GM20000 (cell line): ENCODE measurements around the gene AMOTL2.

Experiments used
- DNase-seq: peaks from one replicate; pipeline ENCODE4 v3.0.0; 2012; ENCODE audit warnings: low spot score
- TF ChIP-seq, protein P1 (sequence below): IDR thresholded peaks from 2 replicates; pipeline ENCODE4 v1.5.1; 2012; ENCODE audit warnings: mild to moderate bottlenecking, control low read depth; ENCODE audit errors: extremely low read depth, missing control alignments

The AMOTL2 gene

DNA sequence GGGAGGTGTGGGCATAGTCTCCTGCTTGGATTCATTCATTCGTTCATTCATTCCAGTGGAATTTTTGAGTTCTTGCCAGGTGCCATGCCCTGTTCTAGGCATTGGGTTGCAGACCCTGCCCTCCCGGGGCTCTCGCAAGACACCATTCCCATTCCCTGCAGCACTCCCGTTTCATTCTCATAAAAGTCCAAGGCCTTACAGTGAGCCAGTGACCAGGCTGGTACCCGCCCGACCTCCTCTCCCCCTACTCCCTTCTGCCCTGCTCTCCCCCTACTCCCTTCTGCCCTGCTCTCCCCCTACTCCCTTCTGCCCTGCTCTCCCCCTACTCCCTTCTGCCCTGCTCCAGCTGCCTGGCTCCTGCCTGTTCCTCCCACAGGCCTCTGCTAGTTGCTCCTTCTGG lies 41.9 kb downstream of the AMOTL2 start:
- DNase-seq, result no peak

GRCh38 chr3:134331811-134332199 lies 42.4 kb downstream of the AMOTL2 start:
- TF ChIP-seq, protein P1, sequence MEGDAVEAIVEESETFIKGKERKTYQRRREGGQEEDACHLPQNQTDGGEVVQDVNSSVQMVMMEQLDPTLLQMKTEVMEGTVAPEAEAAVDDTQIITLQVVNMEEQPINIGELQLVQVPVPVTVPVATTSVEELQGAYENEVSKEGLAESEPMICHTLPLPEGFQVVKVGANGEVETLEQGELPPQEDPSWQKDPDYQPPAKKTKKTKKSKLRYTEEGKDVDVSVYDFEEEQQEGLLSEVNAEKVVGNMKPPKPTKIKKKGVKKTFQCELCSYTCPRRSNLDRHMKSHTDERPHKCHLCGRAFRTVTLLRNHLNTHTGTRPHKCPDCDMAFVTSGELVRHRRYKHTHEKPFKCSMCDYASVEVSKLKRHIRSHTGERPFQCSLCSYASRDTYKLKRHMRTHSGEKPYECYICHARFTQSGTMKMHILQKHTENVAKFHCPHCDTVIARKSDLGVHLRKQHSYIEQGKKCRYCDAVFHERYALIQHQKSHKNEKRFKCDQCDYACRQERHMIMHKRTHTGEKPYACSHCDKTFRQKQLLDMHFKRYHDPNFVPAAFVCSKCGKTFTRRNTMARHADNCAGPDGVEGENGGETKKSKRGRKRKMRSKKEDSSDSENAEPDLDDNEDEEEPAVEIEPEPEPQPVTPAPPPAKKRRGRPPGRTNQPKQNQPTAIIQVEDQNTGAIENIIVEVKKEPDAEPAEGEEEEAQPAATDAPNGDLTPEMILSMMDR, result no peak
- no peak for DNase-seq

More for the DNA sequence above, 41.9 kb downstream of the AMOTL2 start:
- TF ChIP-seq, protein P1, result no peak

DNA sequence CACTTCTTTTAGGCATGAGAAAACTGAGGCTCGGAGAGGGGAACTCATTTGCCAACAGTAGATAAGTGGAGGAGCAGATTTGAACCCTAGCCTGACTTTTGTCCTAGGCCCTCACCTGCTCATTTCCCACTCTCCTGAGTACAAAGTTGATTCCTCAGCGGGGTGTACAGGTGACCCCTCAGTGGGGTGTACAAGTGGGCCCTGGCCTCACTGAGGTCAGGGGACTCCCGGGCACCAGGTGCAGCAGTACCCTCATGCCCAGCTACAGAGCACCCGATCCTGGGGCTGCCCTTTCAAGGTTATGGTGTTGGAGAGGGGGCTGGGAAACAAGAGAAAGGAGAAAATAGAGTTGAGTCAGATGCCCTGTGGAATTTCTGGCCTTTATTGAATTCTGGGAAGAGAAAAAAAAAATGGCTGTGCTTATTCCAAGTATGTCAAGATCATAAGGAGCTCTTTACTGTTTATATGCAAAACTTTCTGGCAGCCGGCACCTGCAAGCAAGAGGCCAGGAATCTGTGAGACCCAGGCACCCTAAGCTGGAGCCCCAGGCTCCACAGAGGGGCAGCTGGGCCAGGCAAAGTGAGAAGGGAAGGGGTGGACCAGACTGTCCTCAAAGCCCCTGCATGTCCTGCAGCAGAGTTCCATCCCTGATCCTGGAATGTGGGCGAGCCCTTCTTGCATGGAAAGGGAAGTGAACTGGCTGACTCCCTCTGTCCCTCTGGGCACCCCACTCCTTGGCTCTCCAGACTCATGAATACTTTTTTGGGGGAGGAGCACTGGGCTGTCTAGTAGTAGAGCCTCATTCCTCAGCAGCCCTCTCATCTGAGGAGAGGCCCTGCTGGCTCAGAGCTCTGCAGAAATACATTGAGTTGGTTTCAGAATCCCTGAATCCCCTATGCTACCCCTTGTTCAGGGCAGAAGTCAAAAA lies 43.1 kb downstream of the AMOTL2 start:
- no peak for DNase-seq
- TF ChIP-seq, protein P1, result no peak

GRCh38 chr3:134328846-134329245 lies 45.4 kb downstream of the AMOTL2 start:
- TF ChIP-seq, protein P1, result no peak
- DNase-seq, result no peak

DNA sequence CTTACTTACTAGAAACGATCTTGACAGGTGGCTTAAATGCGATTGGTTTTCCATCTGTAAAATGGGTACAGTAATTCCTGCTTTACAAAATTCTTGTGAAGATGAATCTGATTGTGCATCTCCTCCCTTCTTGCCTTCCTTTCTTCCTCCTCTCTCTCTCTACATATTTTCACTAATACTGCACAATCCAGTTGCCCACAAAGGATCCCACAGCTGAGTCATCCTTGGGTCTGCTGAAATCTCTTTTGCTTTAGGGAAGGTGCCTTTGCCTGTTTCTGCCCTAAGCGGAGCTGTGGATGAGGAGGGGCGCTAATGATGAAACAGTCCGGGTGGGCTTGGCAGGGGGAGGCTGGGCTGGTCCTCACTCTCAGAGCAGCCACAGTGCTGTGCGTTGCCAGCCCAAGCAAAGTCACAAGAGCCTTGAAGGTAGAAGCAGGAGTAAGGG lies 46.1 kb downstream of the AMOTL2 start:
- TF ChIP-seq, protein P1, result no peak
- DNase-seq, result no peak

- DNase-seq, result no peak
- TF ChIP-seq, protein P1, result no peak
Measured at GRCh38 chr3:134327594-134327975, 46.7 kb downstream of the AMOTL2 start.

- no peak for DNase-seq
- TF ChIP-seq, protein P1, result no peak
Measured at GRCh38 chr3:134326760-134327593, 47.3 kb downstream of the AMOTL2 start.
